Testis (tissue), 3 donors: Measurements from ENCODE around the gene PRRT1B. TPM values are rescaled to one million over a fixed set of nuclear protein-coding genes. Genes with fewer than 3 reads are reported as not detected.

Source experiments
- DNase-seq: peaks from one replicate; pipeline ENCODE4 v3.0.0-alpha.2; 2019
- H3K27ac ChIP-seq, 2 donors: fragments of 200-600 bp; sonication (generic); one replicate each; pipeline ENCODE4 v1.5.1; 2019
- H3K27me3 ChIP-seq: fragments of 200-600 bp; sonication (generic); one replicate; pipeline ENCODE4 v1.5.1; 2019
- H3K36me3 ChIP-seq: fragments of 200-600 bp; sonication (generic); one replicate; pipeline ENCODE4 v1.5.1; 2017; ENCODE audit warnings: low read depth; ENCODE audit errors: missing control alignments
- H3K4me1 ChIP-seq: fragments of 200-600 bp; sonication (generic); one replicate; pipeline ENCODE4 v1.5.1; 2019
- H3K4me3 ChIP-seq, 2 donors: fragments of 200-600 bp; sonication (generic); one replicate each; pipeline ENCODE4 v1.5.1; 2017 to 2019
- H3K9me3 ChIP-seq: fragments of 200-600 bp; sonication (generic); one replicate; pipeline ENCODE4 v1.5.1; 2017
- CTCF ChIP-seq, 3 experiments: fragments of 450-650 bp in 2 of 3; fragments of 200-600 bp in 1 of 3; sonication (generic) in 1 of 3; IDR thresholded peaks; one replicate each; pipeline ENCODE4 v1.5.1; 2016 to 2019; ENCODE audit warnings: antibody characterized with exemption in 3 of 3, mild to moderate bottlenecking in 2 of 3, moderate library complexity in 1 of 3
- POLR2A ChIP-seq: fragments of 450-650 bp; IDR thresholded peaks from one replicate; pipeline ENCODE4 v1.6.1; 2017; ENCODE audit warnings: antibody characterized with exemption, mild to moderate bottlenecking, moderate library complexity
- WGBS, 2 donors: methylation state at CpG; one replicate each; pipeline ENCODE4 v1.1.5; 2018; 5-methylcytosine and 5-hydroxymethylcytosine counted together
- intact Hi-C: fragments of 100-400 bp; cut with DNase I; formaldehyde crosslinking; loops from one replicate; pipeline ENCODE4 v1.15.1; 2023; ENCODE audit warnings: low total_unique reads
- polyA plus RNA-seq: library from polyadenylated mRNA; stranded (reverse); fragments of 350-450 nt; fragmentation: Illumina TruSeq; extraction: RNeasy Lipid Tissue Mini Kit (QIAGEN cat#74804); gene quantifications from one replicate; pipeline ENCODE4 v1.2.3, GENCODE V29; 2014; ENCODE audit warnings: low read depth, low replicate concordance; ENCODE audit not compliant: insufficient read depth
- total RNA-seq, 2 donors: library from RNA; depleted of rRNA; stranded (reverse); fragments of >200 nt; gene quantifications; one replicate each; pipeline ENCODE4 v1.2.3, GENCODE V29; 2016

The PRRT1B gene
- total and polyA plus RNA-seq, 3 donors from 2014 or later: 0.47 TPM; not detected in 2

- intact Hi-C loops: no loop called here
- H3K4me1 ChIP-seq: no peaks in the 10 kb centered on the region
- no peak overlapping the region for H3K4me3 ChIP-seq
- no peaks in the 10 kb centered on the region for H3K9me3 ChIP-seq
- H3K36me3 ChIP-seq: no peaks in the 10 kb centered on the region
- no peak overlapping the region for H3K27ac ChIP-seq
- no peak for DNase-seq
- H3K27me3 ChIP-seq: no peaks in the 10 kb centered on the region
- 73 to 86% methylated on average over 7 to 8 of the region's 8 CpGs for WGBS, 2 donors
- TF ChIP-seq CTCF (IDR thresholded peaks at IDR 0.05) (no peak), POLR2A (no peak)
These were observed 40.1 kb downstream of the PRRT1B start for GRCh38 chr9:131585375-131585774.

GRCh38 chr9:131587331-131587730, 42.0 kb downstream of the PRRT1B start:
- Histone ChIP-seq H3K27ac (no peak overlapping the region), H3K4me1 (no peaks in the 10 kb centered on the region), H3K9me3 (no peaks in the 10 kb centered on the region), H3K4me3 (no peak overlapping the region), H3K36me3 (no peaks in the 10 kb centered on the region), H3K27me3 (no peaks in the 10 kb centered on the region)
- no peak for TF ChIP-seq POLR2A
- no peak for TF ChIP-seq CTCF (IDR thresholded peaks at IDR 0.05)
- no peak for DNase-seq
- 89 to 93% methylated on average over 9 of the region's 9 CpGs for WGBS, 2 donors
- intact Hi-C loops: no loop called here

GRCh38 chr9:131587906-131588305, 42.6 kb downstream of the PRRT1B start:
- no peaks in the 10 kb centered on the region for H3K27me3 ChIP-seq
- DNase-seq: no peak
- WGBS, 2 donors: 83 to 100% methylated on average over 5 to 13 of the region's 14 CpGs
- intact Hi-C loops: no loop called here
- no peak overlapping the region for H3K4me3 ChIP-seq
- no peaks in the 10 kb centered on the region for H3K36me3 ChIP-seq
- H3K27ac ChIP-seq: no peak overlapping the region
- no peaks in the 10 kb centered on the region for H3K9me3 ChIP-seq
- no peaks in the 10 kb centered on the region for H3K4me1 ChIP-seq
- TF ChIP-seq POLR2A: no peak
- no peak for TF ChIP-seq CTCF (IDR thresholded peaks at IDR 0.05)

GRCh38 chr9:131588396-131588795, 43.1 kb downstream of the PRRT1B start:
- intact Hi-C loops: no loop called here
- no peaks in the 10 kb centered on the region for H3K4me1 ChIP-seq
- TF ChIP-seq POLR2A (no peak), CTCF (IDR thresholded peaks at IDR 0.05) (no peak)
- H3K36me3 ChIP-seq: no peaks in the 10 kb centered on the region
- no peak overlapping the region for H3K4me3 ChIP-seq
- DNase-seq: no peak
- WGBS, 2 donors: 88 to 94% methylated on average over 2 to 9 of the region's 9 CpGs
- H3K9me3 ChIP-seq: no peaks in the 10 kb centered on the region
- H3K27me3 ChIP-seq: no peaks in the 10 kb centered on the region
- H3K27ac ChIP-seq: no peak overlapping the region

GRCh38 chr9:131589124-131589711, 43.9 kb downstream of the PRRT1B start:
- H3K27me3 ChIP-seq: no peaks in the 10 kb centered on the region
- 95% methylated on average over 16 of the region's 16 CpGs; no CpG with 5 or more reads in 1 of the 2 donors for WGBS, 2 donors
- H3K4me1 ChIP-seq: no peaks in the 10 kb centered on the region
- no peak overlapping the region for H3K27ac ChIP-seq
- no peaks in the 10 kb centered on the region for H3K9me3 ChIP-seq
- TF ChIP-seq CTCF (IDR thresholded peaks at IDR 0.05): no peak
- TF ChIP-seq POLR2A: no peak
- no peak for DNase-seq
- no peak overlapping the region for H3K4me3 ChIP-seq
- no peaks in the 10 kb centered on the region for H3K36me3 ChIP-seq
- intact Hi-C loops: no loop called here
